Ectodermal cell (in vitro differentiated cells): ENCODE measurements around the gene CRIM1.

Experiments
- H3K27ac ChIP-seq: 2 replicates; pipeline ENCODE4 v1.7.0; 2013; ENCODE audit warnings: mild to moderate bottlenecking, low read depth, low read length; ENCODE audit not compliant: insufficient read depth, poor library complexity, severe bottlenecking
- H3K27me3 ChIP-seq: 2 replicates; pipeline ENCODE4 v1.7.0; 2013; ENCODE audit warnings: mild to moderate bottlenecking, low read length; ENCODE audit not compliant: insufficient read depth, control insufficient read depth, poor library complexity, severe bottlenecking
- H3K36me3 ChIP-seq: one replicate; pipeline ENCODE4 v1.7.0; 2013; ENCODE audit warnings: low read length; ENCODE audit not compliant: control insufficient read depth, insufficient read depth
- H3K4me1 ChIP-seq: one replicate; pipeline ENCODE4 v1.7.0; 2013; ENCODE audit warnings: low read length; ENCODE audit not compliant: control insufficient read depth, insufficient read depth
- H3K4me3 ChIP-seq: 2 replicates; pipeline ENCODE4 v1.7.0; 2013; ENCODE audit warnings: low read depth, low read length, control low read depth; ENCODE audit not compliant: insufficient read depth
- H3K9me3 ChIP-seq: 2 replicates; pipeline ENCODE4 v1.7.0; 2013; ENCODE audit warnings: mild to moderate bottlenecking, low read length, moderate library complexity; ENCODE audit not compliant: control insufficient read depth
- WGBS, 2 experiments: methylation state at CpG; one replicate each; pipeline ENCODE4 v1.1.7; 2013; ENCODE audit warnings: missing lambda C conversion rate in 2 of 2; 5-methylcytosine and 5-hydroxymethylcytosine counted together

The CRIM1 gene

DNA sequence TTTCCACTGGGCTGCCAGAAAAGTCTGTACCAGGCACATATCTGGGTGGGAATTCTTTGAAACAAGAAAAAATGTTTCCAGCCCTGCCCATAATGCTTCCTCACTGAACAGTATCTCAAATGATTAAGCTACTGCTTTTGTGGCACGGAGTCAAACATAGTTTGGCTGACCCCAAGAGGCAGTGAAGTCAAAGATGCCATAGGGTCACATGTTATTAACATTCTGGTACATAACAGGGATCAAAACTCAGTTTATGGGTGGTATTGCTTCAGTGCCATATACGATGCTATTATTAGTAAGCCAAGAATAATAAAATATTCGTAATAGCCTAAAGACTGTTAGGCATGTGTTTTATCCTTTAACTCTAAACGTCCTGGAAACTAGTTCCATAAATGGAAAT is 129.9 kb downstream of the CRIM1 start:
- Histone ChIP-seq H3K27me3 (no peaks in the 10 kb centered on the region), H3K4me1 (no peaks in the 10 kb centered on the region), H3K9me3 (no peaks in the 10 kb centered on the region), H3K4me3 (no peak overlapping the region), H3K27ac (no peak overlapping the region), H3K36me3 (no peaks in the 10 kb centered on the region)
- 90 to 97% methylated on average over 1 to 4 of the region's 4 CpGs for WGBS, 2 experiments

GRCh38 chr2:36486521-36487044 is 131.0 kb downstream of the CRIM1 start:
- Histone ChIP-seq H3K4me3 (no peak overlapping the region), H3K27ac (no peak overlapping the region), H3K4me1 (no peaks in the 10 kb centered on the region), H3K9me3 (no peaks in the 10 kb centered on the region), H3K36me3 (no peaks in the 10 kb centered on the region), H3K27me3 (no peaks in the 10 kb centered on the region)
- WGBS, 2 experiments, result 100% methylated on average over 1 of the region's 1 CpG

GRCh38 chr2:36487947-36488346 is 132.4 kb downstream of the CRIM1 start:
- Histone ChIP-seq H3K27ac (no peak overlapping the region), H3K36me3 (no peaks in the 10 kb centered on the region), H3K4me1 (no peaks in the 10 kb centered on the region), H3K4me3 (no peak overlapping the region), H3K27me3 (no peaks in the 10 kb centered on the region), H3K9me3 (no peaks in the 10 kb centered on the region)
- WGBS, 2 experiments, result 91 to 97% methylated on average over 3 of the region's 4 CpGs

DNA sequence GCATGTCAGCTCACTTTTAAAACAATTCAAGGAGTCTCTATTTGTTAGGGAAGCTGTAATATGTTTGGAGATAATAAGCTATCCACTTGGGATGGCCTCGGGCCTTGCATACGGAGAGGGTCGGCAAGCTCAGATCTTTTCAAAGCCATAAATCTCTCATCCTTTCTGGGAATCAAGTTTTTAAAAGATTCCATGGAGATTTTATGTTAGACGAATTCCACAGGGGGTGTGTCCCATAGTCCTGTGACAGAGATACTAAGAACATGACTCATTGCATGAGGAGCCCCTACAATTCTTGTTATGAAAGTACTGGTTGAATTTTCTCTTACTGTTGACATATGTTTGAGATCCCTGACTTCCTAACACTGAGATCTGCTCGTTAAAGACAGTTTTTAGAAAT is 133.7 kb downstream of the CRIM1 start:
- no peaks in the 10 kb centered on the region for H3K4me1 ChIP-seq
- 89 to 94% methylated on average over 5 of the region's 5 CpGs for WGBS, 2 experiments
- H3K27ac ChIP-seq, result no peak overlapping the region
- H3K4me3 ChIP-seq, result no peak overlapping the region
- H3K27me3 ChIP-seq, result no peaks in the 10 kb centered on the region
- H3K9me3 ChIP-seq, result no peaks in the 10 kb centered on the region
- H3K36me3 ChIP-seq, result no peaks in the 10 kb centered on the region

DNA sequence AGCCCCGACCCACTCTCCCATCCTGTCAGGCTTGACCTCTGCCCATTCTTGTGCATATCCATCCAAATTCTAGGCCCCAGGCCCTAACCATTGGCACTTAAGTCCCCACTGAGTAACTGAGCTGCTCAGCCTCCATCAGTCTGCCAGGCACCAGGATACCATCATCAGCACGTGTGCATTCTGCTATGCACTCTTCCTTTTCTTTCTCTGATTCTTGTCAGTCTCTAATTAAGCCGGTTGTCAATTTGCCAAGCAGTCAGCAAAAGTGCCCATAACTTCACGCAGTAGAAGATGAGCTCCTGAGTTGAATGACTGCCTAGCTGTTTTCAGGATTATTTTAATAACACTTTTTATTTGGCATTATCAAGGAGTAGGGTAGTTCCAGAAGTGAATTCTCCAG is 135.2 kb downstream of the CRIM1 start:
- Histone ChIP-seq H3K27me3 (no peaks in the 10 kb centered on the region), H3K27ac (no peak overlapping the region), H3K4me1 (no peaks in the 10 kb centered on the region), H3K9me3 (no peaks in the 10 kb centered on the region), H3K4me3 (no peak overlapping the region), H3K36me3 (no peaks in the 10 kb centered on the region)
- 93 to 95% methylated on average over 4 of the region's 4 CpGs for WGBS, 2 experiments

- WGBS, 2 experiments, result 88 to 95% methylated on average over 4 to 6 of the region's 6 CpGs
- no peaks in the 10 kb centered on the region for H3K27me3 ChIP-seq
- no peak overlapping the region for H3K27ac ChIP-seq
- H3K4me1 ChIP-seq, result no peaks in the 10 kb centered on the region
- no peaks in the 10 kb centered on the region for H3K9me3 ChIP-seq
- no peak overlapping the region for H3K4me3 ChIP-seq
- H3K36me3 ChIP-seq, result no peaks in the 10 kb centered on the region
Measured at GRCh38 chr2:36492216-36492945, 136.8 kb downstream of the CRIM1 start.

- H3K4me1 ChIP-seq, result no peaks in the 10 kb centered on the region
- H3K4me3 ChIP-seq, result no peak overlapping the region
- no peaks in the 10 kb centered on the region for H3K27me3 ChIP-seq
- H3K27ac ChIP-seq, result no peak overlapping the region
- H3K9me3 ChIP-seq, result no peaks in the 10 kb centered on the region
- H3K36me3 ChIP-seq, result no peaks in the 10 kb centered on the region
Measured at GRCh38 chr2:36493306-36493705, 137.7 kb downstream of the CRIM1 start.

- WGBS, 2 experiments, result 96 to 100% methylated on average over 3 of the region's 3 CpGs
- no peak overlapping the region for H3K4me3 ChIP-seq
- H3K27me3 ChIP-seq, result no peaks in the 10 kb centered on the region
- no peaks in the 10 kb centered on the region for H3K9me3 ChIP-seq
- no peak overlapping the region for H3K27ac ChIP-seq
- no peaks in the 10 kb centered on the region for H3K4me1 ChIP-seq
- H3K36me3 ChIP-seq, result peaks cover 6% of the 10 kb centered on the region
Measured at GRCh38 chr2:36497570-36498163, 142.1 kb downstream of the CRIM1 start.

GRCh38 chr2:36499128-36499820 is 143.7 kb downstream of the CRIM1 start:
- no peak overlapping the region for H3K4me3 ChIP-seq
- H3K9me3 ChIP-seq, result no peaks in the 10 kb centered on the region
- H3K4me1 ChIP-seq, result no peaks in the 10 kb centered on the region
- no peak overlapping the region for H3K27ac ChIP-seq
- WGBS, 2 experiments, result 96 to 99% methylated on average over 6 of the region's 6 CpGs
- H3K27me3 ChIP-seq, result no peaks in the 10 kb centered on the region
- H3K36me3 ChIP-seq, result peaks cover 6% of the 10 kb centered on the region

DNA sequence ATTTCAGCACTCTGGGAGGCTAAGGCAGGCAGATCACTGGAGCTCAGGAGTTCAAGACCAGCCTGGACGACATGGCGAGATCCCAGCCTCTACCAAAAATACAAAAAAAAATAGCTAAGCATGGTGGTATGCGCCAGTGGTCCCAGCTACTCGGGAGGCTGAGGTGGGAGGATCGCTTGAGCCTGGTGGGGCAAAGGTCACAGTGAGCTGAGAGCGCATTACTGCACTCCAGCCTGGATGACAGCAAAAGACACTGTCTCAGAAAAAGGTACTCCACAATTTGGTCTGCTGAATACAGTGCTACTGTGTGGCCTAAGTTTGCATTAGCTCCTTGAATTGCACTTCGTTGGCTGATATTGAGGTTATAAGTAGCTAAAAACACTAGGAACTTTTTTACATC is 144.5 kb downstream of the CRIM1 start:
- Histone ChIP-seq H3K36me3 (peaks cover 6% of the 10 kb centered on the region), H3K4me1 (no peaks in the 10 kb centered on the region), H3K27me3 (no peaks in the 10 kb centered on the region), H3K27ac (no peak overlapping the region), H3K9me3 (no peaks in the 10 kb centered on the region), H3K4me3 (no peak overlapping the region)
- WGBS, 2 experiments, result 92 to 95% methylated on average over 7 of the region's 7 CpGs
